HCT116 (cell line): ENCODE results near the gene RANBP10.

Experiments used
- CEBPB ChIP-seq: IDR thresholded peaks from 2 replicates; pipeline ENCODE4 v1.6.1; 2012; ENCODE audit warnings: low read depth
- EZH2phosphoT487 ChIP-seq: fragments of 200-600 bp; IDR thresholded peaks from 2 replicates; pipeline ENCODE4 v1.6.1; 2018; ENCODE audit warnings: antibody characterized with exemption, borderline replicate concordance
- JUND ChIP-seq: IDR thresholded peaks from 2 replicates; pipeline ENCODE4 v1.6.1; 2012
- POLR2A ChIP-seq: IDR thresholded peaks from 2 replicates; pipeline ENCODE4 v1.7.0; 2011; ENCODE audit warnings: borderline replicate concordance; ENCODE audit not compliant: insufficient read depth, insufficient read length; ENCODE audit errors: extremely low read depth
- RAD21 ChIP-seq: IDR thresholded peaks from 2 replicates; pipeline ENCODE4 v1.6.1; 2012; ENCODE audit warnings: low read depth, mild to moderate bottlenecking
- SRF ChIP-seq: IDR thresholded peaks from 2 replicates; pipeline ENCODE4 v1.6.1; 2012; ENCODE audit warnings: low read depth

- TF ChIP-seq RAD21 (no peak), CEBPB (no peak), SRF (no peak), JUND (no peak), POLR2A (no peak), EZH2phosphoT487 (no peak)
These were observed 16.2 kb upstream of the RANBP10 start for GRCh38 chr16:67822511-67822910.
